Loucy (cell line): Measurements from ENCODE around the gene FSTL4.

Source experiments
- CTCF ChIP-seq: fragments of 200-600 bp; sonication (generic); conservative IDR thresholded peaks from 2 replicates; pipeline ENCODE4 v1.5.1; 2014; ENCODE audit warnings: mild to moderate bottlenecking, antibody characterized with exemption, low read length
- EZH2phosphoT487 ChIP-seq: fragments of 200-600 bp; IDR thresholded peaks from 2 replicates; pipeline ENCODE4 v1.6.1; 2018; ENCODE audit warnings: antibody characterized with exemption, mild to moderate bottlenecking, moderate library complexity, borderline replicate concordance

GRCh38 chr5:133323494-133324457 lies 288.6 kb downstream of the FSTL4 start:
- TF ChIP-seq EZH2phosphoT487 (no peak), CTCF (no peak)
